Esophagus muscularis mucosa (tissue), 3 donors: ENCODE data around the gene PARP12.

Source experiments
- POLR2A ChIP-seq: fragments of 450-650 bp; IDR thresholded peaks from one replicate; pipeline ENCODE4 v1.6.1; 2017; ENCODE audit warnings: antibody characterized with exemption, moderate library complexity, mild to moderate bottlenecking, low read depth
- TF ChIP-seq, protein P1 (sequence below), 3 experiments: fragments of 200-600 bp in 2 of 3; fragments of 450-650 bp in 1 of 3; sonication (generic) in 2 of 3; IDR thresholded peaks; one replicate each; pipeline ENCODE4 v1.5.1; 2017 to 2019; ENCODE audit warnings: antibody characterized with exemption in 3 of 3, mild to moderate bottlenecking in 2 of 3, moderate library complexity in 1 of 3

DNA sequence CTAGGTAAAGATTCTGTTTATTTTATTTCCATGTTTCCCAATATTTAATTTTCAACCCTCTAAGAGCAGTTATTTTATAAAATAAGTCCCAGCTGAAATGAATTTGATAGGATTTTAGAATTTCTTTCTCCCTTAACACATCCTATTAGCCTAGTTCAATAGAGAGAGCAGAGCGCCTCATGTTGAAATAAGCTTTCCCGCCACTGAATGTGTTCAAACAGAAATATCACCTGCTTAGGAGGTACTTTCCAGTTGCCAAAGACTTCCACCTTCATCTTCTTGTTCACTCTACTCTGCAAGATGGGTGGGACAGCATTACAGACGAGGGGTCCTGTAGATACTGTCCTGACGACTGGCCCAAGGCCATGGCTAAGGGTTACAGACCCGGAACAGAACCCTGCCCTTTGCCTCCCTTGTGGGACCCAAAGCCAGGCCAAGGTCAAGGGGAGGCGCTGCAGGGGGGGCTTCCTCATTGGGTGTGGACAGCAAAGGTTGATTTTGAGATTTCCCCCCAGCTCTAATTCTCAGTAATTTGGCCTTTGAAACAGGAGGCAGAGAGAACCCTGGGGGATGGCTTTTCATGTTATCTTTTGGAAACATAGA lies 62.0 kb downstream of the PARP12 start:
- TF ChIP-seq, protein P1, sequence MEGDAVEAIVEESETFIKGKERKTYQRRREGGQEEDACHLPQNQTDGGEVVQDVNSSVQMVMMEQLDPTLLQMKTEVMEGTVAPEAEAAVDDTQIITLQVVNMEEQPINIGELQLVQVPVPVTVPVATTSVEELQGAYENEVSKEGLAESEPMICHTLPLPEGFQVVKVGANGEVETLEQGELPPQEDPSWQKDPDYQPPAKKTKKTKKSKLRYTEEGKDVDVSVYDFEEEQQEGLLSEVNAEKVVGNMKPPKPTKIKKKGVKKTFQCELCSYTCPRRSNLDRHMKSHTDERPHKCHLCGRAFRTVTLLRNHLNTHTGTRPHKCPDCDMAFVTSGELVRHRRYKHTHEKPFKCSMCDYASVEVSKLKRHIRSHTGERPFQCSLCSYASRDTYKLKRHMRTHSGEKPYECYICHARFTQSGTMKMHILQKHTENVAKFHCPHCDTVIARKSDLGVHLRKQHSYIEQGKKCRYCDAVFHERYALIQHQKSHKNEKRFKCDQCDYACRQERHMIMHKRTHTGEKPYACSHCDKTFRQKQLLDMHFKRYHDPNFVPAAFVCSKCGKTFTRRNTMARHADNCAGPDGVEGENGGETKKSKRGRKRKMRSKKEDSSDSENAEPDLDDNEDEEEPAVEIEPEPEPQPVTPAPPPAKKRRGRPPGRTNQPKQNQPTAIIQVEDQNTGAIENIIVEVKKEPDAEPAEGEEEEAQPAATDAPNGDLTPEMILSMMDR (IDR thresholded peaks at IDR 0.05) = no peak
- TF ChIP-seq POLR2A = no peak
